Large intestine (tissue), 3 donors: ENCODE data around the gene CAVIN3. TPM values are rescaled to one million over a fixed set of nuclear protein-coding genes. Genes with fewer than 3 reads are reported as not detected.

Source experiments
- DNase-seq, 2 donors: peaks; one replicate each; pipeline versions ENCODE4 v3.0.0 to v3.0.0-alpha.2; 2013
- H3K27ac ChIP-seq: one replicate; pipeline ENCODE4 v1.5.1; 2013; ENCODE audit warnings: low read length
- H3K27me3 ChIP-seq: 2 replicates; pipeline ENCODE4 v1.6.1; 2013; ENCODE audit warnings: low read length; ENCODE audit not compliant: control insufficient read depth, insufficient read depth
- H3K36me3 ChIP-seq: 2 replicates; pipeline ENCODE4 v1.6.1; 2013; ENCODE audit warnings: low read length; ENCODE audit not compliant: control insufficient read depth, insufficient read depth
- H3K4me1 ChIP-seq: one replicate; pipeline ENCODE4 v1.6.1; 2013; ENCODE audit warnings: low read length; ENCODE audit not compliant: control insufficient read depth, insufficient read depth
- H3K4me3 ChIP-seq: one replicate; pipeline ENCODE4 v1.5.1; 2013; ENCODE audit warnings: low read length
- H3K9me3 ChIP-seq: one replicate; pipeline ENCODE4 v1.6.1; 2013; ENCODE audit warnings: mild to moderate bottlenecking, low read depth, low read length, moderate library complexity; ENCODE audit not compliant: control insufficient read depth
- WGBS: methylation state at CpG from one replicate; pipeline ENCODE4 v1.1.5; 2013; ENCODE audit warnings: low lambda C conversion rate; ENCODE audit not compliant: insufficient coverage; 5-methylcytosine and 5-hydroxymethylcytosine counted together
- polyA plus RNA-seq: library from polyadenylated mRNA; unstranded; fragments of 120-200 nt; gene quantifications from one replicate; pipeline ENCODE4 v1.2.1, GENCODE V29; 2013

CAVIN3 gene
- polyA plus RNA-seq, 1 donor, result 16.4 TPM

GRCh38 chr11:6353367-6353987 is 33.2 kb upstream of the CAVIN3 start:
- Histone ChIP-seq H3K27me3 (no peaks in the 10 kb centered on the region), H3K4me1 (peaks cover 19% of the 10 kb centered on the region), H3K36me3 (no peaks in the 10 kb centered on the region), H3K4me3 (no peak overlapping the region), H3K27ac (no peak overlapping the region), H3K9me3 (no peaks in the 10 kb centered on the region)
- DNase-seq, result peak; percentile 86 to 92
- 20% methylated on average over 1 of the region's 5 CpGs for WGBS

DNA sequence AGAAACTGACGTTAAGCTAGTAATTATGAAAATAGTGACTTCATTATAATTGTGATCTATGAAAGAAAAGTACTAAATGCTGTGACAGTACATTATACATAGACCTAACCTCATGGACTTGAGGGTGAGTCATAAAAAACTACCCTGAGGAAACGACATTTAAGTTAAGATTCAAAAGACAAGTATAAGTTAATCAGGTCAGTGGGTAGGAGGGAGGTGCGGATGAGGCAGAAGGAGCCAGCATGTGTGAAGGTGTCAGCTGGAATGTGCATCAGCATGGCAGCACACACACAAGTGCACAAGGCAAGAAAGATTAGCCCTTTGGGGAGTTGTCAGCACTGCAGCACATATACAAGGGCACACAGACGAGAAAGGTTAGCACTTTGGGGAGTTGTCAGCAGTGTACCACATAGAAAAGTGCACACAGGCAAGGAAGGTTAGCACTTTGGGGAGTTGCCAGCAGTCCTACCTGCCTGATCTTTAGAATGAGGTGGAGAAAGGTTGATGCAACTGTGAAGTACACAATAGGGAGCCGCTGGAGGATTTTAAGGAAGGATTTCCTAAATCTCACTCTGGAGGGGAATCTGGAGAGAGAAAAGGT is 31.6 kb upstream of the CAVIN3 start:
- no peaks in the 10 kb centered on the region for H3K9me3 ChIP-seq
- H3K36me3 ChIP-seq, result no peaks in the 10 kb centered on the region
- H3K27ac ChIP-seq, result no peak overlapping the region
- no peaks in the 10 kb centered on the region for H3K27me3 ChIP-seq
- peaks cover 19% of the 10 kb centered on the region for H3K4me1 ChIP-seq
- DNase-seq, result no peak
- WGBS, result no CpG with 5 or more reads among the region's 5 CpGs
- no peak overlapping the region for H3K4me3 ChIP-seq

DNA sequence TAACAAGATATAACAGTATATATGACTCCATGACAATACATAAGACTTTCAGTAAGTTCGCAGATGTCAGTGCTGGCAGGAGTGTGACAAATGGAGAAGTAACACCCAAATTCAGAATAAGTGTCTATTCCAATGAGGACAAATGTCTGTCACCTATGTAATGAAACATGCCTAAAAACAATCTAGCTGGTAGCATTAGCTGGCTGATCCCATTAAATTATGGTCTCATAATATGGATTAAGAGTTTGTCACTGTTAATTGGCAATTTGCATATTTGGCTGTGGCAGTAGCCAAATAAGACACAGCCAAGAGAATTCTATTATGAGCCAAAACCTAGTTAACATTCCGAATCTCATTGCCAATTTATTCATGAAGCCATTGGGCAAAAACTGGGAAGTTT is 30.2 kb upstream of the CAVIN3 start:
- Histone ChIP-seq H3K27me3 (no peaks in the 10 kb centered on the region), H3K36me3 (no peaks in the 10 kb centered on the region), H3K27ac (no peak overlapping the region), H3K4me3 (no peak overlapping the region), H3K4me1 (peaks cover 19% of the 10 kb centered on the region), H3K9me3 (no peaks in the 10 kb centered on the region)
- no peak for DNase-seq
- no CpG with 5 or more reads among the region's 2 CpGs for WGBS

- no peak overlapping the region for H3K27ac ChIP-seq
- DNase-seq, result no peak
- no peaks in the 10 kb centered on the region for H3K27me3 ChIP-seq
Measured at GRCh38 chr11:6350043-6350442, 29.7 kb upstream of the CAVIN3 start.

GRCh38 chr11:6345366-6345765 is 25.1 kb upstream of the CAVIN3 start:
- Histone ChIP-seq H3K4me1 (no peaks in the 10 kb centered on the region), H3K9me3 (no peaks in the 10 kb centered on the region), H3K4me3 (no peak overlapping the region), H3K27ac (no peak overlapping the region), H3K27me3 (no peaks in the 10 kb centered on the region), H3K36me3 (no peaks in the 10 kb centered on the region)
- no peak for DNase-seq
- 100% methylated on average over 1 of the region's 1 CpG for WGBS

More at GRCh38 chr11:6350043-6350442, 29.7 kb upstream of the CAVIN3 start:
- Histone ChIP-seq H3K9me3 (no peaks in the 10 kb centered on the region), H3K4me1 (peaks cover 16% of the 10 kb centered on the region), H3K36me3 (no peaks in the 10 kb centered on the region), H3K4me3 (no peak overlapping the region)

- Histone ChIP-seq H3K9me3 (no peaks in the 10 kb centered on the region), H3K27me3 (no peaks in the 10 kb centered on the region), H3K4me1 (no peaks in the 10 kb centered on the region), H3K27ac (no peak overlapping the region), H3K36me3 (no peaks in the 10 kb centered on the region), H3K4me3 (no peak overlapping the region)
- no peak for DNase-seq
- no CpG with 5 or more reads among the region's 3 CpGs for WGBS
Measured at GRCh38 chr11:6336293-6336692, 16.0 kb upstream of the CAVIN3 start.

DNA sequence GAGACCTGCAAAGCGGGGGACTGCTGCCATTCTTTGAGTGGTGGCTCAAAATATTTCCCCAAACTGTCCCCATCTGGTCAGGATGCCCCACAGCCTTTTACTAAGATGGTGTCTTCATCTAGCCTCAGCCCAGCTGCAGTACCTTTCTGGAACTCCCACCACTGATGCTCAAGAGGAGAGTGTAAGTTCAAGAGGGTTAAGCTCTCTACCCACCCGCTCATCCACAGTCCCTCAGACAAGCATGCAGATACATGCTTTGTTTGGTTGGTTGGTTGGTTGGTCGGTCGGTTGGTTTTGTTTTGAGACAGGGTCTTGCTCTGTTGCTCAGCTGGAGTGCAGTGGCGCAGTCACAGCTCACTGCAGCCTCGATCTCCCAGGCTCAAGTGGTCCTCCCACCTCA is 14.5 kb upstream of the CAVIN3 start:
- Histone ChIP-seq H3K27ac (no peak overlapping the region), H3K4me3 (no peak overlapping the region), H3K9me3 (no peaks in the 10 kb centered on the region), H3K36me3 (no peaks in the 10 kb centered on the region), H3K4me1 (no peaks in the 10 kb centered on the region), H3K27me3 (no peaks in the 10 kb centered on the region)
- WGBS, result no CpG with 5 or more reads among the region's 6 CpGs
- DNase-seq, result no peak

- no peaks in the 10 kb centered on the region for H3K9me3 ChIP-seq
- no peak overlapping the region for H3K4me3 ChIP-seq
- H3K27me3 ChIP-seq, result peaks cover 2% of the 10 kb centered on the region
- no peak for DNase-seq
- WGBS, result 67% methylated on average over 1 of the region's 2 CpGs
- no peak overlapping the region for H3K27ac ChIP-seq
- no peaks in the 10 kb centered on the region for H3K4me1 ChIP-seq
- no peaks in the 10 kb centered on the region for H3K36me3 ChIP-seq
Measured at GRCh38 chr11:6333095-6333494, 12.8 kb upstream of the CAVIN3 start.

DNA sequence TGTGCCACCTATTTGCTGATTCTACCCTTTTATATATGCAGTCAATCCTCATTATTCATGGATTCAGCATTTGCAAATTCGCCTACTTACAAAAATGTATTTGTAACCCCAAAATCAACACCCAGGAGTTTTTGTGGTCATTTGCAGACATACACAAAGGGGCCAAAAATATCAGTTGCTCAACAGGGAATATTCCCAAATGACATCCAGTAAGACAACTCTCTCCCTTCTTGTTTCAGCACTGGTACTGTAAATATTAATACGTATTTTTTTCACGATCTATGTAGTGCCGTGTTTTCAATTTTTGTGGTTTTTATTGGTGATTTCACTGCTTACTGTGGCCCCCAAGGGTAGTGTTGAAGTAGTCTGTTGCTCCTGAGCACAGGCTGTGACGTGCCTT is 11.8 kb upstream of the CAVIN3 start:
- no peaks in the 10 kb centered on the region for H3K4me1 ChIP-seq
- peaks cover 2% of the 10 kb centered on the region for H3K27me3 ChIP-seq
- H3K4me3 ChIP-seq, result no peak overlapping the region
- DNase-seq, result no peak
- 80% methylated on average over 1 of the region's 5 CpGs for WGBS
- H3K27ac ChIP-seq, result no peak overlapping the region
- no peaks in the 10 kb centered on the region for H3K9me3 ChIP-seq
- no peaks in the 10 kb centered on the region for H3K36me3 ChIP-seq

GRCh38 chr11:6328321-6328720 is 8.0 kb upstream of the CAVIN3 start:
- Histone ChIP-seq H3K4me3 (no peak overlapping the region), H3K27me3 (peaks cover 2% of the 10 kb centered on the region), H3K9me3 (no peaks in the 10 kb centered on the region), H3K4me1 (no peaks in the 10 kb centered on the region), H3K27ac (no peak overlapping the region), H3K36me3 (no peaks in the 10 kb centered on the region)
- DNase-seq, result no peak

DNA sequence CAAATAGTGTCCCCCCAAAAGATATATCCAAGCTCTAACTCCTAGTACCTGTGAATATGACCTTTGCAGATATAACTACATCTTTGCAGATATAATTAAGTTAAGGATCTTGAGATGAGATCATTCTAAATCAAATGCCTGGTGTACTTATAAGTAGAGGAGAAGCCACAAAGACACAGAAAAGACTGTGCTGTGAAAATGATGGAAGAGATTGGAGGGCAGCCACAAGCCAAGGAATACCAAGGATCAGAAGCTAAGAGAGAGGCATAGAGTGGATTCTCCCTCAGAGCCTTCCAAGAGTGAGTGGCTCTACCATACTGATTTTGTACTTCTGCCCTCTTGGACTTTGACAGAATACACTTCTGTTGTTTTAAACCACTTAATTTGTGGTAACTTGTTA is 7.5 kb upstream of the CAVIN3 start:
- H3K27ac ChIP-seq, result no peak overlapping the region
- no peaks in the 10 kb centered on the region for H3K4me1 ChIP-seq
- H3K4me3 ChIP-seq, result no peak overlapping the region
- H3K27me3 ChIP-seq, result peaks cover 2% of the 10 kb centered on the region
- H3K36me3 ChIP-seq, result no peaks in the 10 kb centered on the region
- DNase-seq, result no peak
- no peaks in the 10 kb centered on the region for H3K9me3 ChIP-seq
